GM10248 (cell line): ENCODE measurements around the gene PPP2R5A.

ENCODE experiments used
- CTCF ChIA-PET: fragments of 300-600 bp; sonication (Branson Sonifier 250); formaldehyde crosslinking; extraction: SDS; loops from one replicate; lab custom pipeline; 2021; ENCODE audit warnings: antibody characterized with exemption; lab: Yijun Ruan, JAX
- POLR2A ChIA-PET: fragments of 350-650 bp; sonication (Branson Sonifier 250); formaldehyde crosslinking; extraction: SDS; loops from one replicate; lab custom pipeline; 2020; ENCODE audit warnings: antibody characterized with exemption; lab: Yijun Ruan, JAX
- DNase-seq: peaks from one replicate; pipeline ENCODE4 v3.0.0; 2012; ENCODE audit errors: extremely low spot score
- TF ChIP-seq, protein P1 (sequence below): IDR thresholded peaks from 2 replicates; pipeline ENCODE4 v1.5.1; 2012; ENCODE audit warnings: mild to moderate bottlenecking, low read depth; ENCODE audit errors: extremely low read depth, missing control alignments, control extremely low read depth

PPP2R5A gene

DNA sequence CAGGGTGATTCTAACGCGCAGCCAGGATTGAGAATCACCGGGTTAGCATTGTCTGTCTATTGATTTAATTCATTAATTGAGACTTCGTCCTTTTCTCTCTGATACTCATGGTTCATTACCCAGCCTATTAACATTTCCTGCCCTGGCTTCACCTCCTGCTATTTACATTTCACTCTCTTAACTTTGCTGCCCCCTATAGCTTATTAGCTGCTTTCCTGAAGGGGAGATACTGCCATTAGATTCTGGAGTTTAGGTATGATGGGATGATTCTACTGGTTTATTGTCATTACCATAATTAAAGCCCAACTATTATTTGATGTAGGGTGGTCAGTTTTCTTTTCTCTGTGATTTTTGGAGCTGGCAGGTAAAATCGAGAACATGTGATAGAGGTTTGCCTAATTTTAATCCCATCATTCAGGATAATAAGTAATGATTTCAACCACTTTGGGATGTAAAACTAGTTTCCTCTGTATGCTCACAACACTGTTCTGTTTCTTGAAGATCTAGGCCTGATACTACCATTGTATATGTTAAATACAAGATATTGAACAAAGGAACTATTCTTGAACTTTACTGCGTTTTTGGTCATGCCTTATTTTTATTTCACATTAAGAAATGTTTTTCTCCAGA is 6.4 kb downstream of the PPP2R5A start:
- peak; percentile 37 for DNase-seq
- ChIA-PET CTCF (interaction anchor here (0.6 to 3.5 kb wide), 11 partner anchors 18 to 256 kb away, joined by 3 to 28 read pairs (median 5); partner anchors contain the start of genes DTL and INTS7), POLR2A (interaction anchor here (0.7 kb wide), 1 partner anchor 72 kb away, joined by 3 read pairs; no protein-coding TSS in a partner anchor)
- TF ChIP-seq, protein P1, sequence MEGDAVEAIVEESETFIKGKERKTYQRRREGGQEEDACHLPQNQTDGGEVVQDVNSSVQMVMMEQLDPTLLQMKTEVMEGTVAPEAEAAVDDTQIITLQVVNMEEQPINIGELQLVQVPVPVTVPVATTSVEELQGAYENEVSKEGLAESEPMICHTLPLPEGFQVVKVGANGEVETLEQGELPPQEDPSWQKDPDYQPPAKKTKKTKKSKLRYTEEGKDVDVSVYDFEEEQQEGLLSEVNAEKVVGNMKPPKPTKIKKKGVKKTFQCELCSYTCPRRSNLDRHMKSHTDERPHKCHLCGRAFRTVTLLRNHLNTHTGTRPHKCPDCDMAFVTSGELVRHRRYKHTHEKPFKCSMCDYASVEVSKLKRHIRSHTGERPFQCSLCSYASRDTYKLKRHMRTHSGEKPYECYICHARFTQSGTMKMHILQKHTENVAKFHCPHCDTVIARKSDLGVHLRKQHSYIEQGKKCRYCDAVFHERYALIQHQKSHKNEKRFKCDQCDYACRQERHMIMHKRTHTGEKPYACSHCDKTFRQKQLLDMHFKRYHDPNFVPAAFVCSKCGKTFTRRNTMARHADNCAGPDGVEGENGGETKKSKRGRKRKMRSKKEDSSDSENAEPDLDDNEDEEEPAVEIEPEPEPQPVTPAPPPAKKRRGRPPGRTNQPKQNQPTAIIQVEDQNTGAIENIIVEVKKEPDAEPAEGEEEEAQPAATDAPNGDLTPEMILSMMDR = peak; percentile 68

DNA sequence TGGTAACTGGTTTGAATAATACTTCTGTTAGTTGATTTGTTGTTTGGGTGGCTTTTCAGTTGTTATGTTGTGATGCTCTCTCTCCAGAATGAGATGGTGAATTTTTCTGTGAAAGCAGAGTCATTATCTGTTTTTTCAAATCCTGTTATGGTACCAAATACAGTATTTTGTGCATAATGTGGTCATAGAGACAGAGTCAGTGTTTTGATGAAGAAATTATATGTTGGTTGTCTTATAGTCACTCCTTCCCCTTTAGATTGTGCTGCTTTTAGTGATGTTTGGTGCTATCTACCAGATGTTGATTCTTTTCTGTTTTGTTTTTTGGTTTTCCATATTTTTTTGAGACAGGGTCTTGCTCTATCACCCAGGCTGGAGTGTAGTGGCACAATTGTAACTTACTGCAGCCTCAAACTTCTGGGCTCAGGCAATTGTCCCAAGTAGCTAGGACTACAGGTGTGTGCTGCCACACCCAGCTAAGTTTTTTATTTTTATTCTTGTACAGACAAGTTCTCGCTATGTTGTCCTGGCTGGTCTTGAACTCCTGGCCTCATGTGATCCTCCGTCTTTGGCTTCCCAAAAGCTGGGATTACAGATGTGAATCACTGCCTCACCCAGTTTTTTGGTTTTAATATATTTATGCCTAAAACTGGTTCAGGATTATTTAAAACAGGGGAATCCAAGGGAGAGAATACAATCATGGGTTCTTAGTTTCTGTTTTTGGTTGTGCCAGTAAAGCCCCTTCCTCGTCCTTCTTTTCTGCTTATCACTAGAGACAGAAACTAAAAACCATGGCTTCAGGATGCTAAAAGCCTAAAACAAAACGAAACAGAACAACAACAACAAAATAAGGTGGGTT is 7.3 kb downstream of the PPP2R5A start:
- DNase-seq = no peak
- TF ChIP-seq, protein P1 = no peak
- ChIA-PET POLR2A (no interaction called here), CTCF (interaction anchor here (0.9 to 3.5 kb wide), 9 partner anchors 12 to 612 kb away, joined by 3 to 28 read pairs (median 6); partner anchors contain the start of genes DTL and INTS7)

DNA sequence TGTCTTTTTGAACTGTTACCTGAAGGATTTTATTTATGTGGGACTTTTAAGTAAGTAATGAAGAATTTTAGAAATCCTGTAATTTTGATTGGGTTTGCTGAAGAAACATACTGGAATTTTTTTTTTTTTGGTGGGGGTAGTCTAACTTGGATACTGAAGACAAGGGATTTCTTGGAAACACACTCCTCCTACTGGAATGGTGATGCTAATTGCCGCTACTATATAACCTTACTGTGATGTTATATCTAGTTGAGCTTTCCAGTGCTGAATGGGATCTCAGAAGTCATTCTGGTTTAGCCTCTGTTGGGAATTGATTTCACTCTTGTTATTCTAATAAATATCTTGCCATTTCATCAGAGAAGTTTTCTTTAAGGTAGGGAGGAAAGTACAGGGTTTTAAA is 8.4 kb downstream of the PPP2R5A start:
- CTCF ChIA-PET = interaction anchor here (1.0 to 1.4 kb wide), 3 partner anchors 18 to 613 kb away, joined by 3 to 5 read pairs (median 5); no protein-coding TSS in a partner anchor
- TF ChIP-seq, protein P1 = no peak
- no peak for DNase-seq
- POLR2A ChIA-PET = no interaction called here

DNA sequence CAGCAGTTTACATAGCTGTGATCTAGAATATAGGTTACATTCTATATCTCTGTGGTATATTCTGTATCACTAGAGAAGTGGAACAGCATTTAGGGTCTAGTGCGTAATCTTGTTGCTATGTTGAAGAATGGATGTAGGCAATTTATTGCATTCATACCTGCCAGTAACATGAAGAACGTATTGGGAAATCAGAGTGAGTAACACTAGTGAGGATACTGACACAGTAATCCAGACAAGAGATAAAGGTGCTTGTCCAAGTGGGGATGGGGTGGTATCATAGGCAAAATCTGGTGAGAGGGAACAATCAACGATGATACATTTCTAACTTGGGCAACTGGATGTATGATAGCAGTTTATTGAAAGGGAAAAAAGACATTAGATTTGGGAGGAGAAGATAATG is 9.8 kb downstream of the PPP2R5A start:
- TF ChIP-seq, protein P1 = no peak
- ChIA-PET POLR2A (no interaction called here), CTCF (interaction anchor here (1.0 kb wide), 1 partner anchor 9 kb away, joined by 4 read pairs; the partner anchor contains the start of gene PPP2R5A)
- no peak for DNase-seq

DNA sequence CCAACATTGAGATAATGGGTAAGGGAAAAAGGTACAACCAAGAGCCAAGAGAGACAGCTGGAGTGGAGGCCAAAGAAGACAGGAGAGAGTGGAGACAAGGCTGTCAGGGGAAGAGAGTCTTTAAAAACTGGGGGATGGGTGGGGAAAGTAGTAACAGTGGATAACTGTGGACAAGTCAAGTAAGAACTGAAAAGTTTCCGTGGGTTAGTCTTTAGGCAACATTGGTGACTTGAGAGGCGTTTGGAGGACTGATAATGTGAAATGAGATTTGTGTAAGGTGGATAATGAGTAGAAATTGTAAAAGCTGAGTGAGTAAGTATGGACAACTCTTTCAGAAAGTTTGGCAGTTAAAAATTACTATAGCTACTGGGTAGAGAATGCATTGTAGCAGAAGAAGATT is 10.4 kb downstream of the PPP2R5A start:
- POLR2A ChIA-PET = no interaction called here
- no peak for DNase-seq
- TF ChIP-seq, protein P1 = no peak
- CTCF ChIA-PET = interaction anchor here (0.7 to 1.8 kb wide), 4 partner anchors 10 to 225 kb away, joined by 3 to 5 read pairs (median 3); partner anchors contain the start of gene PPP2R5A

DNA sequence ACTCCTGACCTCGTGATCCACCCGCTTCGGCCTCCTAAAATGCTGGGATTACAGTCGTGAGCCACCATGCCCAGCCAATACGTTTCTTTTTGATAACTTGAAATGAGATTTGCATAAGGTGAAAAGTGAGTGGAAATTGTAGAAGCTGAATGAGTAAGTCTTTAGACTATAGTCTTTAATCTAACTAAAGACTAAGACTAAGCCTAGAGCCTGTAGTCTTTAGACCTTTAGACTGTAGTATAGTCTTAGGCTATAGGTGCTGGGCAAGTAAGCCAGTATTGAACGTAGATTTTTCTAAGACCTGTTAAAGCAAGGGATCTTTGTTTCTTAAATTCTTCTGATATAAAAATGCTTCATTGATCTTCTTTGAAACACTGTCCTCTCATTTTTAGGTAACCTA is 12.1 kb downstream of the PPP2R5A start:
- ChIA-PET CTCF (interaction anchor here (1.2 kb wide), 1 partner anchor 86 kb away, joined by 3 read pairs; no protein-coding TSS in a partner anchor), POLR2A (interaction anchor here (0.6 kb wide), 1 partner anchor 225 kb away, joined by 3 read pairs; no protein-coding TSS in a partner anchor)
- TF ChIP-seq, protein P1 = no peak
- DNase-seq = no peak
